Right lobe of liver (tissue), 6 donors: Measurements from ENCODE around the gene DCLK3. TPM values are rescaled to one million over a fixed set of nuclear protein-coding genes. Genes with fewer than 3 reads are reported as not detected.
A peak's percentile ranks its signal among the peaks of the same experiment; 100 is the strongest.

Experiments
- ATAC-seq, 4 donors: fragments of 200-7000 bp; cut with Tn5 transposase; one replicate each; pipeline ENCODE4 v1.9.1; 2020; ENCODE audit warnings: mild to moderate bottlenecking in 4 of 4, moderate library complexity in 4 of 4
- DNase-seq, 3 donors: peaks; one replicate each; pipeline ENCODE4 v3.0.0-alpha.2; 2020
- H3K27ac ChIP-seq, 3 donors: fragments of 200-600 bp; one replicate each; pipeline ENCODE4 v1.8.0; 2022
- H3K27me3 ChIP-seq, 2 donors: fragments of 200-600 bp; one replicate each; pipeline ENCODE4 v1.8.0; 2022
- H3K36me3 ChIP-seq, 4 donors: fragments of 200-600 bp; sonication (generic) in 1 of 4; one replicate each; pipeline versions ENCODE4 v1.5.1 to v1.8.0; 2017 to 2022; ENCODE audit warnings: control low read depth in 1 of 4
- H3K4me1 ChIP-seq, 4 donors: fragments of 200-600 bp; sonication (generic) in 1 of 4; one replicate each; pipeline versions ENCODE4 v1.5.1 to v1.8.0; 2017 to 2022; ENCODE audit warnings: control low read depth in 1 of 4
- H3K4me3 ChIP-seq, 3 donors: fragments of 200-600 bp; one replicate each; pipeline ENCODE4 v1.8.0; 2022
- H3K9me3 ChIP-seq, 4 donors: fragments of 200-600 bp; sonication (generic) in 1 of 4; one replicate each; pipeline versions ENCODE4 v1.5.1 to v1.8.0; 2017 to 2022; ENCODE audit warnings: control low read depth in 1 of 4
- CTCF ChIP-seq, 4 donors: fragments of 200-600 bp in 3 of 4; fragments of 450-650 bp in 1 of 4; IDR thresholded peaks; one replicate each; pipeline versions ENCODE4 v1.5.1 to v1.8.0; 2016 to 2022; ENCODE audit warnings: antibody characterized with exemption in 4 of 4, mild to moderate bottlenecking in 2 of 4
- POLR2A ChIP-seq: fragments of 450-650 bp; IDR thresholded peaks from one replicate; pipeline ENCODE4 v1.6.1; 2017; ENCODE audit warnings: antibody characterized with exemption, mild to moderate bottlenecking
- WGBS: methylation state at CpG from one replicate; pipeline ENCODE4 v1.1.6; 2018; ENCODE audit warnings: low coverage, low lambda C conversion rate; ENCODE audit not compliant: insufficient coverage; ENCODE audit errors: missing lambda C conversion rate; 5-methylcytosine and 5-hydroxymethylcytosine counted together
- intact Hi-C, 2 donors: fragments of 100-400 bp; cut with DNase I; formaldehyde crosslinking; loops; one replicate each; pipeline versions ENCODE4 v1.11.2 to v1.14.1; 2022
- total RNA-seq, 6 experiments: library from RNA; depleted of rRNA in 2 of 6; stranded (reverse); fragments of >200 nt in 2 of 6; fragmentation: NEBNext Ultra II Directional in 3 of 6; extraction: Animal tissue kit (Norgen Biotek cat#: 25700) in 3 of 6; gene quantifications; one replicate each; pipeline versions ENCODE4 v1.1.0 to v1.2.4, GENCODE V29; 2016 to 2023
- donor health status: DM: no; HTN: yes; CAD: no.
- donor health status: DM: no; HTN: no; CAD: no.
- donor health status: DM: no; HTN: no; CAD: no.
- donor health status: DM: no; HTN: yes; CAD: no.
- donor health status: DM: no; HTN: yes; CAD: no.

DCLK3 gene
- total RNA-seq, 6 experiments from 2014 or later: 0.06 to 0.34 TPM; not detected in 4

- H3K36me3 ChIP-seq: no peaks in the 10 kb centered on the region
- peak; percentile 66 to 89 (median 74) for ATAC-seq
- no peaks in the 10 kb centered on the region for H3K4me1 ChIP-seq
- no peak overlapping the region for H3K4me3 ChIP-seq
- WGBS: 86% methylated on average over 2 of the region's 3 CpGs
- H3K27me3 ChIP-seq: no peaks in the 10 kb centered on the region
- intact Hi-C loops: no loop called here
- no peaks in the 10 kb centered on the region for H3K9me3 ChIP-seq
- H3K27ac ChIP-seq: no peak overlapping the region
- peak in 1 of 3 donors; percentile 21 for DNase-seq
- TF ChIP-seq CTCF (IDR thresholded peaks at IDR 0.05) (no peak), POLR2A (no peak)
Measured at GRCh38 chr3:36786921-36787890, 22.9 kb upstream of the DCLK3 start.

GRCh38 chr3:36784138-36784635, 19.8 kb upstream of the DCLK3 start:
- no peak for DNase-seq

GRCh38 chr3:36777424-36778218, 13.3 kb upstream of the DCLK3 start:
- ATAC-seq: no peak
- Histone ChIP-seq H3K9me3 (no peaks in the 10 kb centered on the region), H3K27me3 (no peaks in the 10 kb centered on the region), H3K4me3 (no peak overlapping the region), H3K27ac (no peak overlapping the region), H3K4me1 (no peaks in the 10 kb centered on the region), H3K36me3 (no peaks in the 10 kb centered on the region)
- no peak for TF ChIP-seq POLR2A
- no peak for TF ChIP-seq CTCF (IDR thresholded peaks at IDR 0.05)
- WGBS: 43% methylated on average over 1 of the region's 2 CpGs
- DNase-seq: no peak
- intact Hi-C loops: no loop called here

More at GRCh38 chr3:36784138-36784635, 19.8 kb upstream of the DCLK3 start:
- no peaks in the 10 kb centered on the region for H3K9me3 ChIP-seq
- no peaks in the 10 kb centered on the region for H3K4me1 ChIP-seq
- TF ChIP-seq POLR2A (no peak), CTCF (IDR thresholded peaks at IDR 0.05) (no peak)
- no peak for ATAC-seq
- no peak overlapping the region for H3K4me3 ChIP-seq
- H3K27ac ChIP-seq: no peak overlapping the region
- no peaks in the 10 kb centered on the region for H3K27me3 ChIP-seq
- WGBS: 56% methylated on average over 3 of the region's 3 CpGs
- intact Hi-C loops: no loop called here
- no peaks in the 10 kb centered on the region for H3K36me3 ChIP-seq

- Histone ChIP-seq H3K27me3 (no peaks in the 10 kb centered on the region), H3K27ac (no peak overlapping the region), H3K9me3 (no peaks in the 10 kb centered on the region), H3K4me3 (no peak overlapping the region), H3K4me1 (no peaks in the 10 kb centered on the region), H3K36me3 (no peaks in the 10 kb centered on the region)
- WGBS: 31% methylated on average over 2 of the region's 2 CpGs
- no peak for TF ChIP-seq POLR2A
- intact Hi-C loops: no loop called here
- no peak for DNase-seq
- ATAC-seq: peak in 1 of 4 donors; percentile 47
Measured at GRCh38 chr3:36776436-36776835, 12.1 kb upstream of the DCLK3 start.
